HG03097 (cell line): Measurements from ENCODE around the gene ENOPH1.

Experiments used
- ATAC-seq: cut with Tn5 transposase; IDR thresholded peaks from one replicate; pipeline ENCODE4 v1.9.1; 2021; ENCODE audit not compliant: unreplicated experiment, low FRiP score

The ENOPH1 gene

GRCh38 chr4:82500435-82501153 lies 70.2 kb downstream of the ENOPH1 start:
- no peak for ATAC-seq

- no peak for ATAC-seq
These were observed 70.7 kb downstream of the ENOPH1 start for GRCh38 chr4:82501154-82501442.

- no peak for ATAC-seq
These were observed 77.6 kb downstream of the ENOPH1 start for GRCh38 chr4:82508011-82508410.

DNA sequence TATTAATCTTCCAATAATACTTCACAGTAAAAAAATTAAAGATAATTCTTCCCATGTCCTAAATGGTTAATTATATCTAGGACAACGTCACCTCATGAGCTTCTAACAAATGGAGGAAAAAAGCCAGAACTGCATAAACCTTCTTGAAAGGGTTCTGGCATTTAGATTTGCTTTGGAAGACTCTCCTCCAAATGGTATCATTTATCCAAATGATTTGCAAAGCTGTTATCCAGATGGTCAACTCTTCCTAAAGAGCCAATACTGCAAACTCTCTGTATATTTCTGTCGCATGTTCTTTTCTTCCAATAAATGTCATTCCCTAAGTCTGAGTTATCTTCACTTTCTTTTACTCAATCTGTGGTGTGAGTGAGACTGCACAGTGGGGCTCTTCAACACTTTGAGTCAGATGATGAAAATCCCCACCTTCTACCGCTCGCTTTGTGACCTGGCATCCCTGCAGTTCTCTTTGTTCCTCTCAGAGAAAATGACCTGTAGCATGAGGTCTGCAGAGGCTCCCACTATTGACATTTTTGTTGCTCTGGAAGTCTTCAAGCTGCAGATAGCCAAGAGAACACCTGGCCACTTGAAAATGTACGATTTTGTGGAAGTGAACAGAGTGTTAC lies 78.5 kb downstream of the ENOPH1 start:
- no peak for ATAC-seq

GRCh38 chr4:82510216-82510615 lies 79.8 kb downstream of the ENOPH1 start:
- ATAC-seq: no peak
